ENCODE results near the gene ARG2. TPM values are rescaled to one million over a fixed set of nuclear protein-coding genes. Genes with fewer than 3 reads are reported as not detected.

Gene ARG2
- total RNA-seq, 4 donors from 2014 or later = 13.2 to 125 (median 67.6) TPM

- no peak overlapping the region for H3K4me3 ChIP-seq
- peak in 2 of 3 donors; percentile 66 to 70 for DNase-seq
- TF ChIP-seq POLR2A (IDR thresholded peaks at IDR 0.05) (no peak), CTCF (IDR thresholded peaks at IDR 0.05) (no peak)
Measured at GRCh38 chr14:67602995-67603545, 16.6 kb upstream of the ARG2 start.

GRCh38 chr14:67607646-67608045 lies 12.1 kb upstream of the ARG2 start:
- Histone ChIP-seq H3K4me1 (no peaks in the 10 kb centered on the region), H3K36me3 (no peaks in the 10 kb centered on the region), H3K27me3 (no peaks in the 10 kb centered on the region), H3K27ac (no peak overlapping the region), H3K9me3 (no peaks in the 10 kb centered on the region), H3K4me3 (no peak overlapping the region)
- TF ChIP-seq POLR2A (IDR thresholded peaks at IDR 0.05) (no peak), CTCF (IDR thresholded peaks at IDR 0.05) (no peak)
- no peak for DNase-seq

More at GRCh38 chr14:67602995-67603545, 16.6 kb upstream of the ARG2 start:
- H3K4me1 ChIP-seq = peaks cover 0 to 19% (median under 1%) of the 10 kb centered on the region in 4 donors
- H3K36me3 ChIP-seq = no peaks in the 10 kb centered on the region
- H3K27me3 ChIP-seq = no peaks in the 10 kb centered on the region
- H3K27ac ChIP-seq = peak overlapping the region in 1 of 4 donors; percentile 59
- H3K9me3 ChIP-seq = no peaks in the 10 kb centered on the region

- Histone ChIP-seq H3K27ac (no peak overlapping the region), H3K9me3 (no peaks in the 10 kb centered on the region), H3K27me3 (no peaks in the 10 kb centered on the region), H3K36me3 (no peaks in the 10 kb centered on the region), H3K4me3 (no peak overlapping the region), H3K4me1 (no peaks in the 10 kb centered on the region)
- TF ChIP-seq POLR2A (IDR thresholded peaks at IDR 0.05) = no peak
- TF ChIP-seq CTCF (IDR thresholded peaks at IDR 0.05) = no peak
- DNase-seq = no peak
Measured at GRCh38 chr14:67609642-67610310, 9.9 kb upstream of the ARG2 start.

GRCh38 chr14:67610491-67610890 lies 9.2 kb upstream of the ARG2 start:
- Histone ChIP-seq H3K27ac (no peak overlapping the region), H3K4me3 (no peak overlapping the region), H3K9me3 (no peaks in the 10 kb centered on the region), H3K27me3 (no peaks in the 10 kb centered on the region), H3K4me1 (no peaks in the 10 kb centered on the region), H3K36me3 (no peaks in the 10 kb centered on the region)
- no peak for DNase-seq
- TF ChIP-seq CTCF (IDR thresholded peaks at IDR 0.05) (no peak), POLR2A (IDR thresholded peaks at IDR 0.05) (no peak)

GRCh38 chr14:67618617-67619063 lies 1.1 kb upstream of the ARG2 start:
- no peak for DNase-seq
- TF ChIP-seq POLR2A (IDR thresholded peaks at IDR 0.05) = no peak
- TF ChIP-seq CTCF (IDR thresholded peaks at IDR 0.05) = peak; percentile 39 to 84 (median 74)
- Histone ChIP-seq H3K9me3 (no peaks in the 10 kb centered on the region), H3K27me3 (no peaks in the 10 kb centered on the region), H3K4me3 (no peak overlapping the region), H3K36me3 (no peaks in the 10 kb centered on the region), H3K27ac (peak overlapping the region in 2 of 4 donors; percentile 58 to 81), H3K4me1 (peaks cover 0 to 28% (median 3%) of the 10 kb centered on the region in 4 donors)

Measured in Peyer's patch (tissue), 4 donors.